NCI-H748 (cell line): Measurements from ENCODE around the gene RPUSD3.

ENCODE experiments used
- DNase-seq: peaks from one replicate; lab custom pipeline; 2025; ENCODE audit not compliant: unreplicated experiment; lab: John Stamatoyannopoulos, UW

The RPUSD3 gene

DNA sequence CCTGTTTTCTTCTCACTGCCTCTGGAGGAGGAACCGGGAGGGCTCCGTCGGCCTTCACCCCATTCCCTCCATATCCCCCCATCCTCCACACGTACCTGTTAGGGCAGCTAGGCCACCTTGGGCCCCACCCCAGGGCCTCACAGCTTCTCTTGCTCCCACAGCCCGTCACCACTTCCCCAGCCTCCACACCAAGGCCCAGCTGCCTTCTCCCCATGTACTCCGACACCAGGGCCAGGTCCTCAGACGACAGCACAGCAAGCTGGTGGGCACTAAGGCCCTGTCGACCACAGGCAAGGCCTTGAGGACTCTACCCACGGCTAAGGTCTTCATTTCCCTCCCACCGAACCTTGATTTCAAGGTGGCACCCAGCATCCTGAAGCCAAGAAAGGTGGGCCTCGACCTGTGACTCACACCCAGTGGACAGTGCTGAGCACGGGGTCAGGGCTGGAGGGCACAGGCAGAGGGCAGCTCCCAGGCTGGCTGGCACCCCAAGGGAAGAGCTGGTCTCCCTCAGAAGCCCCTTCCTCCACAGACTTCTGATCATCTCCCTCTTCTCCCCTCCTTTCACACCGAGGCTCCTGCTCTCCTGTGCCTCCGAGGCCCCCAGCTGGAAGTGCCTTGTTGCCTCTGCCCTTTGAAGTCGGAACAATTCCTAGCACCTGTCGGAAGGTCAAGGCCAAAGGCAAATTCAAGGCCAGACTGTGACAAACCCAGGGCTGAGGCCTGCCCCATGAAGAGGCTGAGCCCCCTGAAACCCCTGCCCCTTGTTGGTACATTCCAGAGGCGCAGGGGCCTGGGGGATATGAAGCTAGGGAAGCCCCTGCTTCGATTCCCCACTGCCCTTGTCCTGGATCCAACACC lies 9.1 kb downstream of the RPUSD3 start:
- no peak for DNase-seq

DNA sequence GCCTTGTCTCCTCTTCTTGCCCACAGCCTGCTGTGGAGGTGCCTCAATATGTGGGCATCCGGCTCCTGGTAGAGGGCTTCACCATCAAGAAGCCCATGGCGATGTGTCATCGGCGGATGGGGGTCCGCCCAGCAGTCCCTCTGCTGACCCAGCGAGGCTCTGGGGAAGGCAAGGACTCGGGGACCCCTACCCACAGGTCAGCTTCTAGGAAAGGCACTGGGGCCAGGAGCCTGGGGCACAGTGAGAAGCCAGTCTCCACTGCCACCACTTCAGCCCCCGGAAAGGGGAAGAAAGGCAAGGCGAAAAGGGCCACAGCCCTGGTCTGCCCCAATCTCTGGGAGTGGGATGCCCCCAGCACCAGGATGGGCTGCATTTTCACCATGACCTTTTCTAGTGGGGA lies 10.7 kb downstream of the RPUSD3 start:
- no peak for DNase-seq

DNA sequence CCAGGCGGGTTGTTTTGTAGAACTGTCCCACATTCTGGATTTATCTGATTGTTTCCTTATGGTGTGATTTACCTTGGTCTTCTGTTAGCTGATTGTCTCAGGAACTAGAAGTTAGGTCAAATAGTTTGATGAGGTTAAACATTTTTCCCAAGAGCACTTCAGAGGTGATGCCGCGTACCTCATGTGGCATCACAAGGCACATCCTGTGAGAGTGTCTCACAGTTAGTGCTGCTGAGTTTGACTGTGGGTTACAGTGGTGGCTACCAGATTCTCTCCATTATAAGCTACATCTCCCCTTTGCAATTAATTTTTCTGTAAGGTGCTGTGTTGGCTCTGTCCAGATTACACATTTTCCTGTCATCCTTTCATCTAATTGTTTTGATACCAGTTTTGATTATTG lies 12.6 kb downstream of the RPUSD3 start:
- DNase-seq, result no peak

DNA sequence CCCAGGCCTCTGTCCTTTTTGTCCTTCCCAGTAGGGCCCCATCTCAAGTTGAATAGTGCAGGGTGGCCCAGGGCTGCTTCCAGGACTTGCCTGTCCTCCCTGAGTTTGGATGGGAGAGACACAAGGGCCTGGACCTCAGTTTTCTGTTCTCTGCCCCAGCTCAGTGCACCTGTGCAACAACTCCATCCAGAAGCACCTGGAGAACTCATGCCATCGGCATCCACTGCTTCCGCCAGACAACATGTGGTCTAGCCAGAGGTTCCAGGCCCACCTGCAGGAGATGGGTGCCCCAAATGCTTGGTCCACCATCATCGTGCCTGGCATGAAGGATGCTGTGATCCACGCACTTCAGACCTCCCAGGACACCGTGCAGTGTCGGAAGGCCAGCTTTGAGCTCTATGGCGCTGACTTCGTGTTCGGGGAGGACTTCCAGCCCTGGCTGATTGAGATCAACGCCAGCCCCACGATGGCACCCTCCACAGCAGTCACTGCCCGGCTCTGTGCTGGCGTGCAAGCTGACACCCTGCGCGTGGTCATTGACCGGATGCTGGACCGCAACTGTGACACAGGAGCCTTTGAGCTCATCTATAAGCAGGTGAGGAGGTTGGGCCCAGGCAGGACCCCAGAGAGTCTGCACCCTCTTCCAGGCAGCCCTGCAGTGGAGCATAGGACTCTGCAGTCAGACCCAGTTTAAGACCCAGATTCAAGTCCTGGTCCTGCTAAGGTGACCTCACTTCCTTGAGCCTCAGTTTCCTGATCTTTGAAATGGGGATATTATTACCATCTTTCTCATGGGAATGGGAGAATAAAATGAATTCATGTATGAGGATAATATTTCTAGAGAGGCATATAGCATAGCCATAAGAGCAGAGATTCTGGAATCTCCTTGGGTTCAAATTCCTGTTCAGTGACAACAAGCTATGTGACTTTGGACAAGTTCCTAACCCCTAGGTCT lies 14.7 kb downstream of the RPUSD3 start:
- DNase-seq, result no peak

GRCh38 chr3:9826815-9827573 lies 16.8 kb downstream of the RPUSD3 start:
- peak; percentile 20 for DNase-seq

DNA sequence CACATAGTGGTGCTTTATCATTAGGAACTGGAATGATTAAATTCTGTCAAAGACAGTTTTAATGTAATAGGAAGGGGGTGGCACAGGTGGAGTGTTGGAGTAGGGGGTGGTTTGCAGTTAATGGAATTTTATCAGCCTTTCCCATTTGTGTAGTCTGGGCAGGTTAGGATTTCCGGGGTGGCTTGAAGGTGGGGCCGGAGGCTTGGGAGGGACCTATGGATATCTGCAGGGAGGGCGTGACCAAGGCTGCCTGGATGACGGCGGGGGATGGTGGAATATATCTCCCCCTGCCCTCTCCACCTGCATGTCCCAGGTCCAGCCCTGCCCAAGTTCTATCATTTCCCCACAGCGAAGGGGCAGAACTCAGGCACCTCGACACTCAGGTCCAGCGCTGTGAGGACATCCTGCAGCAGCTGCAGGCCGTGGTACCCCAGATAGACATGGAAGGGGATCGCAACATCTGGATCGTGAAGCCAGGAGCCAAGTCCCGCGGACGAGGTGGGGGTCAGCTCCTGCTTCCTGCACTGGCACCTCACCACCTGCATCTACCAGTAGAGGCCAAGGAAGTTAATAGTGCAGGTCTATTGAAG lies 18.3 kb downstream of the RPUSD3 start:
- DNase-seq, result no peak

- no peak for DNase-seq
These were observed 22.9 kb downstream of the RPUSD3 start for GRCh38 chr3:9820946-9821345.

DNA sequence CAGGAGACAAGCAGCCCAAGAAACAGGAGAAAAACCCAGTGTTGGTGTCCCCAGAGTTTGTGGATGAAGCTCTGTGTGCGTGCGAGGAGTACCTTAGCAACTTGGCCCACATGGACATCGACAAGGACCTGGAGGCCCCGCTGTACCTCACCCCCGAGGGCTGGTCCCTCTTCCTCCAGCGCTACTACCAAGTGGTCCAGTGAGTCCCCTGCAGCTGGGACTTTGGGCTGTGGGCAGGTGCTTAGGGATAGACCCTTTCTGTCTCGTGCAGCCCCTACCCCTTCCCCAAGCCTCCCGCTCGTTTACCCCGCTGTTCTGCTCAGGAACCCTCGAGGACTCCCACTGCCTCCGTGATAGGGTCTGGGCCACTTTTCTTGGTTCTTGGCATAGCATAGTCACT lies 23.3 kb downstream of the RPUSD3 start:
- no peak for DNase-seq

DNA sequence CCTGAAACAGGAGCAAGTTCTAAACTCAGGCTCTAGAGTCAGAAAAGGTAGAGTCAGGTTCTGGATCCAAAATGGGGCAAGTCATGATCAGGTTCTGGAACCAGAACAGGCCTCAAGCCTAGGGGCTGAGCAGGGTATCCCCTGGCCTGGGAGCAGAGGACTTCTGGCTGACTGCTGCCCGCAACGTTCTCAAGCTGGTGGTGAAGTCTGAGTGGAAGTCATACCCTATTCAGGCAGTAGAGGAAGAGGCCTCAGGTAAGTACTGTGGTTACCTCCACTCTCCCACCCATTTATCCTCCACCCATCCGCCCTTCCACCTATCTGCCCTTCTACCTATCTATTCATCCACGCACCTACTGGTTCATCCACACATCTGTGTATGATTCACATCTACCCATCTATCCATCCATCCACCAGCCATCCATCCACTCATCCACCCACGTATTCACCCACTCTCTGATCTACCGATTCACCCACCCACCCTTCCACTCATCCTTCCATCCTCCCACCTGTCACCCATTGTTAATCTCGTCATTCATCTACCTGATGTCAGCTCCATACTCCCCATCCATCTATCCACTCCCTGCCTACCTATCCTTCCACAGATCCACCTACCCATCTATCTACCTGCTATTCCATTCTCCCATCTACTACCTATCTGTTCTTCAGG lies 25.0 kb downstream of the RPUSD3 start:
- DNase-seq, result no peak

- no peak for DNase-seq
These were observed 26.4 kb downstream of the RPUSD3 start for GRCh38 chr3:9817436-9817835.

GRCh38 chr3:9815986-9816385 lies 27.8 kb downstream of the RPUSD3 start:
- no peak for DNase-seq

DNA sequence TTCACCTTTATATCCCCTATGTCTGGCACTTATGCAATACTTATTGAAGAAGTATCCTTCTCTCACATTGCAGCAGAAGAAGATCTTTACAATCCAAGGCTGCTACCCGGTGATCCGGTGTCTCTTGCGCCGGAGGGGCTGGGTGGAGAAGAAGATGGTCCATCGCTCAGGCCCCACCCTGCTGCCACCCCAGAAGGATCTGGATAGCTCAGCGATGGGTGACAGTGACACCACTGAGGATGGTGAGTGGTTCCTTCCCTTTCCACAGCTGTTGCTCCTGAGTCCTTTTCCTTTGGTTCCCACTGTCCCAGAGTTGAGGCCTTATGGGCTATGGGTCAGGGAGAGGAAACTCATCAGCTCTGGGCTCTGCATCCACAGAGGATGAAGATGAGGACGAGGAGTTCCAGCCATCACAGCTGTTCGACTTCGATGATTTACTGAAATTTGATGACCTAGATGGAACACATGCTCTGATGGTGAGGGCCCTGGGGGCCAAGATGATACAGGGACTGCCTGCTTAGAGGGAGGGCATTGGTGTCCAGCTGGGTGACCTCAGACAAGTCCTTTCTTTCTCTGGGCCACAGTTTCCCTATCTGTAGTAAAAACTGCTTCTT lies 30.8 kb downstream of the RPUSD3 start:
- no peak for DNase-seq

DNA sequence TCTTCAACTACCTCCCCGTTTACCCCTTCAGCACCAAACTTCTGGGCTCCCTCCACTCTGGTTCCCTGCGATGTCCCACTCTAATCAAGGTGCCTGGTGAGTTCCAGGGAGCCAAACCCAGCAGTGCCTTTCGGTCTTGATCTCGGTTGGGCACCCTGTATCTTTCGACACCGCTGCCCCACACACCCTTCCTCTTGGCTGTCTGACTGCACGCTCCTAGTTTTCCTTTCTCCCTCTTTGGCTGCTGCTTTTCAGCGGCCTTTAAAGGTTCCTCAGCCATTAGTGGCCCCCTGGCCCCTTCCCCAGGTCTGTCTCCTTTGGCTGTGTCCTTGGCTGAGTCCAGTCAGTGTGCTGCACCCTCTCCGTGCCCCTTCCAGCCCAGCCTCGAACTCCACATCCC lies 33.0 kb downstream of the RPUSD3 start:
- DNase-seq, result no peak

DNA sequence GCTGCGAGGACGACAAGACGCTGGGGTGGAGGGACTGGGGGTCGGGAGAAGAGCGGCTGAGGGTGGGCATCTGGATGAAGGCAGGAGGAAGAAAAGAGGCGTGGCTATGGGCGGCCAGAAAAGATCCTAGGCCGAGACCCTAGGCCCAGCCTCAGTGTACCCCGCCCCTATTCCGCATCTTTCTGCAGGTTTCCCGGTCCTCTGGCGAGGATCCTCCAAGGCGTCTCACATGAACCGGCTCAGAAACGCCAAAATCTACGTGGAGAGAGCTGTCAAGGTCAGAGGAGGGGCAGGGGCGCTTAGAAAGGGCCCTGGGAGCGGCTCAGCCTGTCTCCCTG lies 33.4 kb downstream of the RPUSD3 start:
- no peak for DNase-seq

GRCh38 chr3:9809615-9810432 lies 34.0 kb downstream of the RPUSD3 start, which contains the start of gene TTLL3:
Gene TTLL3, plus strand, starts transcription at chr3:9810262. Its CDS starts 400 bp downstream, at chr3:9810662.
- DNase-seq, result peak; percentile 67

- DNase-seq, result no peak
These were observed 34.6 kb downstream of the RPUSD3 start for GRCh38 chr3:9809239-9809614.

- peak; percentile 43 for DNase-seq
These were observed 35.3 kb downstream of the RPUSD3 start for GRCh38 chr3:9808345-9809037.

- DNase-seq, result no peak
These were observed 35.8 kb downstream of the RPUSD3 start for GRCh38 chr3:9807981-9808344.
